ENCODE data around the gene SLC38A4. TPM values are rescaled to one million over a fixed set of nuclear protein-coding genes. Genes with fewer than 3 reads are reported as not detected.

Gene SLC38A4
- 0.05 and 0.12 TPM in 2 replicates for total RNA-seq

GRCh38 chr12:46825591-46826414 lies at the start of gene SLC38A4:
TSS of gene SLC38A4 (minus strand) at chr12:46825997. CDS start at chr12:46793071, 32,926 bp downstream.

Measured in cardiac ventricle fibroblast (primary cell).